Suprapubic skin (tissue), 4 donors: ENCODE results near the gene SMS.

Experiments
- POLR2A ChIP-seq, 2 donors: fragments of 450-650 bp; IDR thresholded peaks; one replicate each; pipeline ENCODE4 v1.6.1; 2017; ENCODE audit warnings: antibody characterized with exemption in 2 of 2, mild to moderate bottlenecking in 2 of 2, moderate library complexity in 2 of 2
- POLR2AphosphoS5 ChIP-seq, 3 donors: sonication (generic); formaldehyde crosslinking; IDR thresholded peaks; one replicate each; pipeline ENCODE4 v1.6.1; 2017; ENCODE audit warnings: antibody characterized with exemption in 3 of 3
- TF ChIP-seq, protein P1 (sequence below), 2 donors: fragments of 200-600 bp in 1 of 2; fragments of 450-650 bp in 1 of 2; sonication (generic) in 1 of 2; IDR thresholded peaks; one replicate each; pipeline ENCODE4 v1.5.1; 2016 to 2019; ENCODE audit warnings: antibody characterized with exemption in 2 of 2, mild to moderate bottlenecking in 1 of 2, moderate library complexity in 1 of 2

- TF ChIP-seq, protein P1, sequence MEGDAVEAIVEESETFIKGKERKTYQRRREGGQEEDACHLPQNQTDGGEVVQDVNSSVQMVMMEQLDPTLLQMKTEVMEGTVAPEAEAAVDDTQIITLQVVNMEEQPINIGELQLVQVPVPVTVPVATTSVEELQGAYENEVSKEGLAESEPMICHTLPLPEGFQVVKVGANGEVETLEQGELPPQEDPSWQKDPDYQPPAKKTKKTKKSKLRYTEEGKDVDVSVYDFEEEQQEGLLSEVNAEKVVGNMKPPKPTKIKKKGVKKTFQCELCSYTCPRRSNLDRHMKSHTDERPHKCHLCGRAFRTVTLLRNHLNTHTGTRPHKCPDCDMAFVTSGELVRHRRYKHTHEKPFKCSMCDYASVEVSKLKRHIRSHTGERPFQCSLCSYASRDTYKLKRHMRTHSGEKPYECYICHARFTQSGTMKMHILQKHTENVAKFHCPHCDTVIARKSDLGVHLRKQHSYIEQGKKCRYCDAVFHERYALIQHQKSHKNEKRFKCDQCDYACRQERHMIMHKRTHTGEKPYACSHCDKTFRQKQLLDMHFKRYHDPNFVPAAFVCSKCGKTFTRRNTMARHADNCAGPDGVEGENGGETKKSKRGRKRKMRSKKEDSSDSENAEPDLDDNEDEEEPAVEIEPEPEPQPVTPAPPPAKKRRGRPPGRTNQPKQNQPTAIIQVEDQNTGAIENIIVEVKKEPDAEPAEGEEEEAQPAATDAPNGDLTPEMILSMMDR (IDR thresholded peaks at IDR 0.05), result no peak
- TF ChIP-seq POLR2A (IDR thresholded peaks at IDR 0.05) (no peak), POLR2AphosphoS5 (IDR thresholded peaks at IDR 0.05) (no peak)
Measured at GRCh38 chrX:21989384-21989783, 48.9 kb downstream of the SMS start.
